LoVo (cell line): ENCODE results near the gene PCP4.
A peak's percentile ranks its signal among the peaks of the same experiment; 100 is the strongest.
"Not testable (repeated sequence)": the region's sequence is repeated elsewhere in the genome, so short reads cannot be mapped to it uniquely, and the experiment has no call there.

Experiments used
- DNase-seq: peaks from one replicate; pipeline ENCODE4 v3.0.0-alpha.2; 2016; ENCODE audit warnings: low spot score

PCP4 gene

GRCh38 chr21:39866093-39866492, 1.1 kb upstream of the PCP4 start:
- DNase-seq: no peak

- DNase-seq: no peak
Measured at GRCh38 chr21:39869141-39869818, 2.0 kb downstream of the PCP4 start.

GRCh38 chr21:39873687-39874086, 6.4 kb downstream of the PCP4 start:
- DNase-seq: no peak

GRCh38 chr21:39874206-39874605, 7.0 kb downstream of the PCP4 start:
- no peak for DNase-seq

GRCh38 chr21:39874759-39875158, 7.5 kb downstream of the PCP4 start:
- DNase-seq: no peak

- no peak for DNase-seq
Measured at GRCh38 chr21:39881661-39882060, 14.4 kb downstream of the PCP4 start.

- no peak for DNase-seq
Measured at GRCh38 chr21:39882151-39882838, 15.1 kb downstream of the PCP4 start.

- DNase-seq: no peak
Measured at GRCh38 chr21:39882839-39883195, 15.6 kb downstream of the PCP4 start.

- DNase-seq: no peak
Measured at GRCh38 chr21:39885119-39885848, 18.0 kb downstream of the PCP4 start.

GRCh38 chr21:39888848-39889247, 21.6 kb downstream of the PCP4 start:
- DNase-seq: no peak

- DNase-seq: no peak
Measured at GRCh38 chr21:39891111-39891510, 23.9 kb downstream of the PCP4 start.

- DNase-seq: not testable (repeated sequence)
Measured at GRCh38 chr21:39891863-39892262, 24.6 kb downstream of the PCP4 start.

- peak; percentile 13 for DNase-seq
Measured at GRCh38 chr21:39900491-39900890, 33.3 kb downstream of the PCP4 start.

- DNase-seq: no peak
Measured at GRCh38 chr21:39900911-39901310, 33.7 kb downstream of the PCP4 start.

- DNase-seq: no peak
Measured at GRCh38 chr21:39902986-39903385, 35.7 kb downstream of the PCP4 start.

- DNase-seq: no peak
Measured at GRCh38 chr21:39904457-39904856, 37.2 kb downstream of the PCP4 start.

- no peak for DNase-seq
Measured at GRCh38 chr21:39908265-39908923, 41.2 kb downstream of the PCP4 start.

- DNase-seq: peak; percentile 12
Measured at GRCh38 chr21:39911286-39912199, 44.3 kb downstream of the PCP4 start.

- DNase-seq: no peak
Measured at GRCh38 chr21:39913706-39914305, 46.6 kb downstream of the PCP4 start.

- DNase-seq: no peak
Measured at GRCh38 chr21:39915881-39916280, 48.6 kb downstream of the PCP4 start.

- no peak for DNase-seq
Measured at GRCh38 chr21:39918558-39918957, 51.3 kb downstream of the PCP4 start.
